ENCODE results near the gene RSRP1.

Gene RSRP1

GRCh38 chr1:25212725-25213124 lies 34.5 kb downstream of the RSRP1 start:
- Histone ChIP-seq H3K4me2 (ENCODE audit: insufficient read depth, low read length) (no peak overlapping the region), H3K79me2 (ENCODE audit: insufficient read depth, low read length) (no peaks in the 10 kb centered on the region), H3K9me3 (ENCODE audit: insufficient read depth, low read length, severe bottlenecking) (no peaks in the 10 kb centered on the region), H2AFZ (ENCODE audit: low read depth, low read length) (no peak overlapping the region), H3K27me3 (ENCODE audit: insufficient read depth, low read length, poor library complexity) (no peaks in the 10 kb centered on the region), H4K20me1 (ENCODE audit: insufficient read depth, low read length) (no peaks in the 10 kb centered on the region), H3K27ac (ENCODE audit: low read length) (no peak overlapping the region), H3K4me3 (ENCODE audit: low read depth in 1 of 2, low read length in 2 of 2) (no peak overlapping the region), H3K36me3 (ENCODE audit: insufficient read depth, low read length) (no peaks in the 10 kb centered on the region), H3K9ac (ENCODE audit: low read depth, low read length) (no peak overlapping the region), H3K4me1 (ENCODE audit: insufficient read depth, low read length) (no peaks in the 10 kb centered on the region)
- no peak for ATAC-seq (ENCODE audit: insufficient read depth, low read depth)
- DNase-seq, result no peak
- TF ChIP-seq, protein P1, sequence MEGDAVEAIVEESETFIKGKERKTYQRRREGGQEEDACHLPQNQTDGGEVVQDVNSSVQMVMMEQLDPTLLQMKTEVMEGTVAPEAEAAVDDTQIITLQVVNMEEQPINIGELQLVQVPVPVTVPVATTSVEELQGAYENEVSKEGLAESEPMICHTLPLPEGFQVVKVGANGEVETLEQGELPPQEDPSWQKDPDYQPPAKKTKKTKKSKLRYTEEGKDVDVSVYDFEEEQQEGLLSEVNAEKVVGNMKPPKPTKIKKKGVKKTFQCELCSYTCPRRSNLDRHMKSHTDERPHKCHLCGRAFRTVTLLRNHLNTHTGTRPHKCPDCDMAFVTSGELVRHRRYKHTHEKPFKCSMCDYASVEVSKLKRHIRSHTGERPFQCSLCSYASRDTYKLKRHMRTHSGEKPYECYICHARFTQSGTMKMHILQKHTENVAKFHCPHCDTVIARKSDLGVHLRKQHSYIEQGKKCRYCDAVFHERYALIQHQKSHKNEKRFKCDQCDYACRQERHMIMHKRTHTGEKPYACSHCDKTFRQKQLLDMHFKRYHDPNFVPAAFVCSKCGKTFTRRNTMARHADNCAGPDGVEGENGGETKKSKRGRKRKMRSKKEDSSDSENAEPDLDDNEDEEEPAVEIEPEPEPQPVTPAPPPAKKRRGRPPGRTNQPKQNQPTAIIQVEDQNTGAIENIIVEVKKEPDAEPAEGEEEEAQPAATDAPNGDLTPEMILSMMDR (IDR thresholded peaks at IDR 0.05; ENCODE audit: borderline replicate concordance, extremely low read depth, low read length, poor library complexity, severe bottlenecking), result no peak
- no peak for TF ChIP-seq EZH2 (IDR thresholded peaks at IDR 0.05; ENCODE audit: borderline replicate concordance, low read depth, low read length, severe bottlenecking)

- no peak overlapping the region for H3K4me3 ChIP-seq (ENCODE audit: low read depth in 1 of 2, low read length in 2 of 2)
- H3K27me3 ChIP-seq (ENCODE audit: insufficient read depth, low read length, poor library complexity), result no peaks in the 10 kb centered on the region
- no peaks in the 10 kb centered on the region for H3K4me1 ChIP-seq (ENCODE audit: insufficient read depth, low read length)
- no peaks in the 10 kb centered on the region for H4K20me1 ChIP-seq (ENCODE audit: insufficient read depth, low read length)
- H3K79me2 ChIP-seq (ENCODE audit: insufficient read depth, low read length), result no peaks in the 10 kb centered on the region
- no peak overlapping the region for H2AFZ ChIP-seq (ENCODE audit: low read depth, low read length)
- no peaks in the 10 kb centered on the region for H3K36me3 ChIP-seq (ENCODE audit: insufficient read depth, low read length)
- H3K4me2 ChIP-seq (ENCODE audit: insufficient read depth, low read length), result no peak overlapping the region
- H3K9ac ChIP-seq (ENCODE audit: low read depth, low read length), result no peak overlapping the region
- ATAC-seq (ENCODE audit: insufficient read depth, low read depth), result no peak
- H3K27ac ChIP-seq (ENCODE audit: low read length), result no peak overlapping the region
- no peak for DNase-seq
- no peak for TF ChIP-seq EZH2 (IDR thresholded peaks at IDR 0.05; ENCODE audit: borderline replicate concordance, low read depth, low read length, severe bottlenecking)
- TF ChIP-seq, protein P1 (IDR thresholded peaks at IDR 0.05; ENCODE audit: borderline replicate concordance, extremely low read depth, low read length, poor library complexity, severe bottlenecking), result no peak
- H3K9me3 ChIP-seq (ENCODE audit: insufficient read depth, low read length, severe bottlenecking), result no peaks in the 10 kb centered on the region
These were observed 36.5 kb downstream of the RSRP1 start for GRCh38 chr1:25210728-25211127.

DNA sequence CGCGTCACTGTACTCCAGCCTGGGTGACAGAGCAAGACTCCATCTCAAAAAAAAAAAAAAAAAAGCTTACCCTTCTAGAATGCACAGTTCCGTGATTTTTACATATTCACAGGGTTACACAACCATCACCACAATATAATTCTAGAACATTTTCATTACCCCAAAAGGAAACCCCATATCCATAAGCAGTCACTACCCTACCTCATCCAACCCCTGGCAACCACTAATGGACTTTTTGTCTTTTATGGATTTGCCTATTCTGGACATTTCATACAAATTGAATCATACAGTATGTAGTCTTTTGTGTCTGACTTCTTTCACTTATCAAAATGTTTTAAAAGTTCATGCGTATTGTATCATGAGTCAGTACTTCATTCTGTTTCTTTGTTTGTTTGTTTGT lies 37.7 kb downstream of the RSRP1 start:
- Histone ChIP-seq H3K4me1 (ENCODE audit: insufficient read depth, low read length) (no peaks in the 10 kb centered on the region), H3K9ac (ENCODE audit: low read depth, low read length) (no peak overlapping the region), H3K79me2 (ENCODE audit: insufficient read depth, low read length) (no peaks in the 10 kb centered on the region), H3K4me3 (ENCODE audit: low read depth in 1 of 2, low read length in 2 of 2) (no peak overlapping the region), H3K27ac (ENCODE audit: low read length) (no peak overlapping the region), H4K20me1 (ENCODE audit: insufficient read depth, low read length) (no peaks in the 10 kb centered on the region), H3K36me3 (ENCODE audit: insufficient read depth, low read length) (no peaks in the 10 kb centered on the region), H3K27me3 (ENCODE audit: insufficient read depth, low read length, poor library complexity) (no peaks in the 10 kb centered on the region), H2AFZ (ENCODE audit: low read depth, low read length) (no peak overlapping the region), H3K9me3 (ENCODE audit: insufficient read depth, low read length, severe bottlenecking) (no peaks in the 10 kb centered on the region), H3K4me2 (ENCODE audit: insufficient read depth, low read length) (no peak overlapping the region)
- no peak for ATAC-seq (ENCODE audit: insufficient read depth, low read depth)
- no peak for DNase-seq
- TF ChIP-seq, protein P1 (IDR thresholded peaks at IDR 0.05; ENCODE audit: borderline replicate concordance, extremely low read depth, low read length, poor library complexity, severe bottlenecking), result no peak
- no peak for TF ChIP-seq EZH2 (IDR thresholded peaks at IDR 0.05; ENCODE audit: borderline replicate concordance, low read depth, low read length, severe bottlenecking)
